LNCaP clone FGC (cell line): ENCODE results near the gene SLC36A3.
"Not testable (repeated sequence)": the region's sequence is repeated elsewhere in the genome, so short reads cannot be mapped to it uniquely, and the experiment has no call there.

ENCODE experiments used
- DNase-seq: peaks from one replicate; pipeline ENCODE4 v3.0.0-alpha.2; 2011; ENCODE audit warnings: low read depth
- H3K4me3 ChIP-seq: 2 replicates; pipeline ENCODE4 v1.5.1; 2011; ENCODE audit warnings: mild to moderate bottlenecking, low read depth, low read length, control low read depth
- TF ChIP-seq, protein P1 (sequence below): IDR thresholded peaks from 2 replicates; pipeline ENCODE4 v1.5.1; 2012; ENCODE audit warnings: mild to moderate bottlenecking; ENCODE audit not compliant: control insufficient read depth, insufficient read depth; ENCODE audit errors: extremely low read depth

Gene SLC36A3

DNA sequence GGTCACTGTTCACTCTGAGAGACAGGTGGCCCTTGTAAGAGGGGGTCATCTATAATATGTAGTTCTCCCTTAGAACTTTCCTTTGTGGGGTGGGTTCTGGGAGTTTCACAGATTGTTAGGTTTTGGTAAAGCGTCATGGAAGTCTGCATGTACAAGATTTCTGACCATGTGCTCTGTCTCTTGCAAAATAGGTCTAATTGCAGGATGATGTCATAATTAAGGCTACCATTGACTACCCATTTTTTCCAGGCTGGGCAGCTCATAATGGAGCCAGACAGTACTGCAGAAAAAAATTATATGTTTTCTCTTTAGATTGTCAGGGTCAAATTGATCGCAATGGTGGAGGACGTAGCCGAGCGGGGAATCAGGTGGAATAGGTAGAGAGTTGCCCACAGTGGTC, 54.3 kb downstream of the SLC36A3 start:
- no peak overlapping the region for H3K4me3 ChIP-seq
- TF ChIP-seq, protein P1, sequence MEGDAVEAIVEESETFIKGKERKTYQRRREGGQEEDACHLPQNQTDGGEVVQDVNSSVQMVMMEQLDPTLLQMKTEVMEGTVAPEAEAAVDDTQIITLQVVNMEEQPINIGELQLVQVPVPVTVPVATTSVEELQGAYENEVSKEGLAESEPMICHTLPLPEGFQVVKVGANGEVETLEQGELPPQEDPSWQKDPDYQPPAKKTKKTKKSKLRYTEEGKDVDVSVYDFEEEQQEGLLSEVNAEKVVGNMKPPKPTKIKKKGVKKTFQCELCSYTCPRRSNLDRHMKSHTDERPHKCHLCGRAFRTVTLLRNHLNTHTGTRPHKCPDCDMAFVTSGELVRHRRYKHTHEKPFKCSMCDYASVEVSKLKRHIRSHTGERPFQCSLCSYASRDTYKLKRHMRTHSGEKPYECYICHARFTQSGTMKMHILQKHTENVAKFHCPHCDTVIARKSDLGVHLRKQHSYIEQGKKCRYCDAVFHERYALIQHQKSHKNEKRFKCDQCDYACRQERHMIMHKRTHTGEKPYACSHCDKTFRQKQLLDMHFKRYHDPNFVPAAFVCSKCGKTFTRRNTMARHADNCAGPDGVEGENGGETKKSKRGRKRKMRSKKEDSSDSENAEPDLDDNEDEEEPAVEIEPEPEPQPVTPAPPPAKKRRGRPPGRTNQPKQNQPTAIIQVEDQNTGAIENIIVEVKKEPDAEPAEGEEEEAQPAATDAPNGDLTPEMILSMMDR, result no peak
- DNase-seq, result no peak

DNA sequence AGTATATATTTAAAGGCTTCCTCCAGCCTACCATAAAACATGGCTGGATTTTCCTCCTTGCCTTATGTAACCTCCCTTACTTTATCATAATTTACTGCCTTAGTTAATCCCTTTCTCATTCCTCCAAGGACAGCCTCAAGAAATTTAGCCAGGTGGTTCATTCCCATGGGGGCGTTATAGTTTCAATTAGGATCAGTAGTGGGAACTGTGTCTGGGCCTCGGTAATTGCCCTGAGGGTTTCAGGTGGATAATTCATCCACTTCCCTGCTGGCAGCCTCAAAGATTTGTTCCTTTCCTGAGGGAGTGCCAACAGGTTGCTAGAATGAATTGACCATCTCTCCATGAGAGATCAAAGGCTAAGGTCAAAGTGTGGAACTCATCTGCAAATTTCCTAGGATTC, 54.9 kb downstream of the SLC36A3 start:
- H3K4me3 ChIP-seq, result no peak overlapping the region
- DNase-seq, result no peak
- TF ChIP-seq, protein P1, result no peak

DNA sequence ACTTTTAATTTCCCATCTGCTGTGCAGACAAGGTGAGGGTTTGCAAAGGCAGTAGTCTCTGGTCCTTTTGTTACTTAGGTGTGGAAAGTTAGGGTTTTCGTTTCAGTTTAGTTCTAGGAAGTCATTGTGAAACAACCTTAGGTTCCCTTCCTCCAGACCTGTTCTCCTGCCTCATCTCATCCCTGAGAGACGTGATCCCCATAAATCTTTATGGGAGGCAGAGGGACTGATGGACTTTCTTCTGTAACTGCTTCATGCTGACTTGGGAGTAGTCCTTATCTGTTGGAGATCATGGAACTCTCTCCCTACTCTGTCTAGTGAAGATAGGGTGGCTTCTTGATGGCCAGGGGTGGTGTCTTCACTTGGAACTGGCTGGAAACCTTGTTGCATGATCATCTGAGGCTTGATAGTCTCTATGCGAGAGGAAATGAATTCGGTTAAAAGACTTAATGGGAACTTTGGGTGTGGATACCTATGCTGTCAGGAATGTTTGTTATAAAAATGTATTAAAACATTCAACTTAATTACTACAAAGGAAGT, 57.8 kb downstream of the SLC36A3 start:
- TF ChIP-seq, protein P1, result no peak
- H3K4me3 ChIP-seq, result no peak overlapping the region
- no peak for DNase-seq

DNA sequence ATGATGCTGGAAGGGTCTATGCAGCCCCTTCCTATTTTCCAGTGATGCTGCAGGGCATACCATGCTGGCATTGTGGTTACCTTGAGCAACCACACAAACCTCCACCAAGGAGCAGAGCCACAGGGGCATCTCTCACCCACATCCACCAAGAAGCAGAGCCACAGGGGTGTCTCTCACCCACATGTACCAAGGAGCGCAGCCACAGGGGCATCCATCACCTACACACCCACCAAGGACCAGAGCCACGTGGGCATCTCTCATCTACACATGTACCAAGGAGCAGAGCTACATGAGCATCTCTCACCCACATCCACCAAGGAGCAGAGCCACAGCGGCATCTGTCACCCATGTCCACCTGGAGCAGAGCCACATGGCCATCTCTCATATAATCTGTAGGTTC, 59.4 kb downstream of the SLC36A3 start:
- DNase-seq, result no peak
- TF ChIP-seq, protein P1, result no peak

DNA sequence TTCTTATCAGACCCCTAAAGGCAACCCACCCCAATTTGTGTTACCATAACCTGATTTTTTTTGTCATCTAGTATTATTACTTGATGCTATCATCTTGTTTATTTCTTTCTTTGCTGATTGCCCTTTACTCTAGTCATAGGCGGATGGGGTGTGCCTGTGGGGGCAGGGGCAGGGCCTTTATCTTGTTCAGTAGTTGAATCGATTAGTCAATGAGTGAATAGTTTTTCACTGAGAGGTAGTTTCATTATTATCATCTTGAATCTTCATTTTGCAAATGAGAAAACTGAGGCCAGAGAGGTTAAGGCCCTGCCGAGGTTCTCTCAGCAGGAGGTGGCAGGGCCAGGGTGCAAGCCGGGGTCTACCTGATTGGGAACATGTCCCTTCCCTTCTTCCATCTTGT, 60.0 kb downstream of the SLC36A3 start:
- TF ChIP-seq, protein P1, result no peak
- H3K4me3 ChIP-seq, result no peak overlapping the region
- no peak for DNase-seq

More for the DNA sequence above, 59.4 kb downstream of the SLC36A3 start:
- H3K4me3 ChIP-seq, result no peak overlapping the region

DNA sequence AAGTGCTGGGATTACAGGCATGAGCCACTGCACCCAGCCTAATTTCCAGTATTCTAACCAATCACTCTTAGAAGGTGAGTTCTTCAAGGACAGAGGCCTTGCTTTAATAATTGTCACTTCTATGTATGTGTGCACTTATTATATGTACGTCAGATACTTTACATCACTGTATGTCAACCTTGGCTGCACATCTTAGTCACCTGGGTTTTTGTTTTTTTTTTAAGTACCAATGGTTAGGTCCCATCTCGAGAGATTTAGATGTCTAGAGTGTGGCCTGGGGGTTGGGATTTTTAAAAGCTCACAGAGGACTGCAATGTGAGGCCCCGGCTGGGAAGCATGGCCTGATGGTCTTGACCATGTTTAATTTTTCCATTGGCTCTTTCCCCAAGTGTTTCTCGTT, 60.4 kb downstream of the SLC36A3 start:
- TF ChIP-seq, protein P1, result no peak
- no peak overlapping the region for H3K4me3 ChIP-seq
- no peak for DNase-seq

DNA sequence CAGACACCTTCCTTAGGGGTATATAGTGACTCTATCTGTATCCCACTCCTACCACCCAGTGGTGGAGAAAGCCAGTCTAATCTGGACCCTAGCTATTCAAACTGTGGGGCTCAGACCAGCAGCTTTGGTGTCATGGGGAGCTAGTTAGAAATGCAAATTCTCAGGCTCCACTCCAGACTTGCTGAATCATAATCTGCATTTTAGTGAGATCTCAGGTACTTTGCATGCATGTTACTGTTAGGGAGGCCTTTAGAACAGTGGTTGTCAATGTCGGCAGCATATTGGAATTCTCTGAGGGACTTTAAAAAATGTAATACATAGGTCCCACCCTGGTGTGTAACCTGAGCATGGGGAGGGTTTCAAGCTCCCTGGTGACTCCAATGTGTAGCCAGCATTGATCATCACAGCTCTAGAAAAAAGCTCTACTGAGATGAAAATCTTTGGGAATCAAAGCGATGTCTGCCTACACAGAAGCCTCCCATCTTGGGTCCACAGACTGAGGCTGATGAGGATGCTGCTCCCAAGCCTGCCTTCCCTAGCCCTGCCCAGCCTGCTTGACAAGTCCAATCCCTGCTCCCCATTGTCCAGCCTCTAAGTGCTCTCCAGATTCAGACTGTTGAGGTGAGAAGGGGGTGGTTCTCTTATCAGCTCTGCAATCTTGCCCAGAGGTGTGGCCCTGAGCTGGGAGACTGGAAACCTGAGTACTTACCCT, 62.5 kb downstream of the SLC36A3 start:
- H3K4me3 ChIP-seq, result no peak overlapping the region
- DNase-seq, result no peak
- TF ChIP-seq, protein P1, result no peak

DNA sequence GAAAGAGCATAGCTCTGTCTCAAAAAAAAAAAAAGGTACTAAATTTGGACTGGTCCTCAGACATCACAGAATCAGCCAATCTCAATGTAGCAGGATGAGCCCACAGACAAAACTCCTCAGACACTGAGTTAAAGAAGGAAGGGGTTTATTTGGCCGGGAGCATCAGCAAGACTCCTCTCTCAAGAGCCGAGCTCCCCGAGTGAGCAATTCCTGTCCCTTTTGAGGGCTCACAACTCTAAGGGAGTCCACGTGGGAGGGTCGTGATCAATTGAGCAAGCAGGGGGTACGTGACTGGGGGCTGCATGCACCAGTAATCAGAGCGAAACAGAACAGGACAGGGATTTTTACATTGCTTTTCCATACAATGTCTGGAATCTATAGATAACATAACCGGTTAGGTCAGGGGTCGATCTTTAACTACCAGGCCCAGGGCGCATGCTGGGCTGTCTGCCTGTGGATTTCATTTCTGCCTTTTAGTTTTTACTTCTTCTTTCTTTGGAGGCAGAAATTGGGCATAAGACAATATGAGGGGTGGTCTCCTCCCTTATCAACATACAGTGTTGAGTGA, 63.2 kb downstream of the SLC36A3 start:
- not testable (repeated sequence) for H3K4me3 ChIP-seq

More for the DNA sequence above, 63.2 kb downstream of the SLC36A3 start:
- DNase-seq, result not testable (repeated sequence)
